GF-D8 (cell line): Measurements from ENCODE around the gene ANKRD44.
A peak's percentile ranks its signal among the peaks of the same experiment; 100 is the strongest.
"Not testable (repeated sequence)": the region's sequence is repeated elsewhere in the genome, so short reads cannot be mapped to it uniquely, and the experiment has no call there.

Experiments used
- DNase-seq: peaks from one replicate; lab custom pipeline; 2025; lab: John Stamatoyannopoulos, UW

Gene ANKRD44

DNA sequence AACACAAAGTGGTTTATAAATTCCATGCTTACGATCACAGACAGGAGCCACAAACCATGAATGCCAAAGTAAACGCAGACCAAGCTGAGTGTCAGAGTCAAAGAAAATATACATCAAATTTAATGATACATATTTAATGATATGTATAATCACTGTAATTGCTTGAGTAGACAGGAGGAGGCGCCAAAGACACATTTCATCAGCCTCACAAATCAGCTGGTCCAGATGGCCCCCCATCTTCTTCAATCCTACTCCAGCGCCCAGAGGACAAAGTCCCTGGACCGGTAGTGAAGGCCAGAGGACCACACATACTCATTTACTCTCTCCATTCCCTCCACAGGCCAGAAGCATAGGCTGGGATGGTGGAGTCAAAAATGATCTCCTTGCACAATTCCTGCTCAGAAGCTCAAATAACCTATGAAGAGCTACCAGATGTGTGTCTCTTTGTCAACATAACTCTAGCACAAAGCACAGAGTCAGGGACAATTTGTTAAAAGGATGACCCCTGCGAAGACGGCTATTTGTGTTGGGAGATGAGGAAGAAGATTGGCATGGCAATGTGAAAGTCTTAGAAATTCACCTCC lies 234.7 kb downstream of the ANKRD44 start:
- no peak for DNase-seq

DNA sequence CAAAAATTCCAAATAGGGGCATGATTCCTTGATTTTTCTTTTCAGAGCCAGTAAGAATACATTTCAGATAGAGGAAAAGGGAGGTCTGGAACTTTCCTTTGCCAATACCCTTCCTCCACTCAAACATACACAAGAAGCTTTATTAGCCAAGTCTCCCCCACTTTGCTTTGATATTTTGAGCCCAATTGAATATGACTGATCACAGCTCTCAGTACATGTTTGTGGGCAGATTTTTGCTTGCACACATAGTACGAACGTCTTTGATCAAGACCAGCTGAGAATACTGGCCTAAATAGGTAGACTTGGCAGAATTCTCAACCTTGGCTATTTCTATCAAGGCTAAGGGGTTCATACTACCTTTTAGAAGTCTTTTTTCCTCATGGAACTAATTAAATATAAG lies 235.3 kb downstream of the ANKRD44 start:
- DNase-seq: no peak

DNA sequence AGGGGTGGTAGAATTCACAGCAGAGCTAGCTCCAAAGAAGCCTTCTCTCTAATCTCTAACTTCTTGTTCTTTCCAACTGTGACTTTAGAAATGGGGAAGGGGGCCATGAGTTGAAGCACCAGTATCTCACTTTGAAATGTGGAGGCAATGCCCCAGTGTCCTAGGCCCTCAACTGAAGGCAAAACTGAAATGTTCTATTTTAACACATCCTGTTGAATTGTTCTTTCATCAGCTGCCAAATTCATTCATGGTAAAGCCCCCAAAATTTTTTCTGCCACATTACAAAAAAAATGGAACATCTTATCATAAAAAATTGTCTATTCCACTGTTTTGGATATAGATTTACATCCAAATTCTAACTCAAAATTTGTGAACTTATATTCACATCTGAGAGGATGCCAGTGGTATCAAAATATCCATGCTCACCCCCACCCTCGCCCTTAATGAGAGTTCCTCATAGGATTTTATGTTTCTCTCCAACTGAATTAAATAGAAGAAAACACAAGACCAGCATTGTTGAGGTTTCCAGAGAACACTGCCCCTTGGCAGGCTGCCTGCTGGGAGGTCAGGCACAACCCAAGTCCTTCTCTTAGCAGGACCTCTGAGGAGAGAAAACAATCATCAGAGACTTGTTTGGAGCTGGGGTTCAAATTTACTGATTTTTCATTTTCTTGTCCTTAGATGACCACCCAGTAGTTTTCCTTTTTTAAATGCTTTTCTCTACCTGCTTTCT lies 236.7 kb downstream of the ANKRD44 start:
- no peak for DNase-seq

DNA sequence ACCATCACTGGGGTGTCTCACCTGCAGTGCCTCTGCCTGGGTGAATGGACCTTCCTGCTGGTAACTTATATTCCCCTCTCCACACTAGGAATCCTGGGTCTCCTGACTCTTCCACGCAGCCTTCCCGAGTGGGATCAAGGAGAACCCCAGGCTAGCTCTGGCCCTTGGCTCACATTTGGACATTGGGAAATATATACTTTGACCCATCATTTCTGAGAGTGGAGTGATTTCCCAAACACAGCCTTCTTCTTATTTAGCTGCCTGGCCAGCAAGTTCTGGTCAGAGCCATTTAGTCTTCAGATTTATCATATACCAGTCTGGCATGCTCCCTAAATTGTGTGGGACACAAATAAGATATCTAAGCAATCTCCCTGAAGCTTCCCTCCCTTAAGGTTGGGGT lies 237.3 kb downstream of the ANKRD44 start:
- no peak for DNase-seq

- no peak for DNase-seq
Observed at GRCh38 chr2:197072533-197072932, 238.0 kb downstream of the ANKRD44 start.

GRCh38 chr2:197071790-197072436 lies 238.7 kb downstream of the ANKRD44 start:
- DNase-seq: no peak

- no peak for DNase-seq
Observed at GRCh38 chr2:197071213-197071612, 239.4 kb downstream of the ANKRD44 start.

DNA sequence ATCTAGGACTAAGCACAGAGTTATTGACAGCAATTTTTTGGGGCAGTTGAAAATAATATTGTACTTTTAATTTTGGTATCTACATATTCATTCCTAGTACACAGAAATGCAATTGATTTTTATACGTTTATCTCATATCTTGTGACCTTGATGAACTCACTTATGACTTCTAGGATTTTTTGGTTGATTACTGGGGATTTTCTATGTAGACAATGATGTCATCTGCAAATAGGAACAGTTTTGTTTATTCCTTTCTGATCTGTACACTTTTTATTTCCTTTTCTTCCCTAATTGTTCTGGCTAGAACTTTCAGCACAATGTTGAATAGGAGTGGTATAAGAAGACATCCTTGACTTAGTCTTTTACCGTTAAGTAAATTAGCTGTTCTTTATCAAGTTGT lies 240.6 kb downstream of the ANKRD44 start:
- no peak for DNase-seq

DNA sequence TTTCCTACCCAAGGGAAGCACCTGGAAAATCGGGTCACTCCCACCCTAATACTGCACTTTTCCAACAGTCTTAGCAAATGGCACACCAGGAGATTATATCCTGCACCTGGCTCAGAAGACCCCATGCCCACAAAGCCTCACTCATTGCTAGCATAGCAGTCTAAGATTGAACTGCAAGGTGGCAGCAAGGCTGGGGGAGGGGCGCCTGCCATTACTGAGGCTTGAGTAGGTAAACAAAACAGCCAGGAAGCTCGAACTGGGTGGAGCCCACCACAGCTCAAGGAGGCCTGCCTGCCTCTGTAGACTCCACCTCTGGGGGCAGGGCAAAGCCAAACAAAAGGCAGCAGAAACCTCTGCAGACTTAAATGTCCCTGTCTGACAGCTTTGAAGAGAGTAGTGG lies 248.0 kb downstream of the ANKRD44 start:
- not testable (repeated sequence) for DNase-seq

- DNase-seq: no peak
Observed at GRCh38 chr2:197059477-197059876, 251.1 kb downstream of the ANKRD44 start.

DNA sequence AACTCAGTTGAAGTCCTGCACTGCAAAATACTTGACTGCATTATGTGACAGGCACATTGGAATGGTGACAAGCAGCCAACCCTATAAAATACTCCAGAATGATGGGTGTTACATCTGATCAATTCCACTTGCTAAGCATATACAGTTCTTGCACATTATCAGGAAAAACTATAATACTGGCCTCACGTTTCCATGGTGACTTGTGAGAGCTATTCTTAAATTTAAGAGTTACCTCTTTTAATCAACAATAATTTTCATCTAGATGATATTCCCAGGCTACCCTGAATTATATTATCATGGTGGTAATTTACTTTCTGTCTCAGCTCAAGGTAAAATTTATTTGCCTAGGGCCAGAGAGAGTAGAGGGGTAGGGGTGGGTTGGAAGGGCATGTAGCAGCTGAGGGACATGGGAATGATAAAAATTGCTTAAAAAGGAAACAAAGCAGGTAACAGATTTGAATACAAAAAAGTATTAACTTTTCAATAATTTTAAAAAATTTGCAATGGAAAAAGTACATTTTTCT lies 251.7 kb downstream of the ANKRD44 start:
- DNase-seq: no peak

GRCh38 chr2:197057959-197058358 lies 252.6 kb downstream of the ANKRD44 start:
- DNase-seq: no peak

GRCh38 chr2:197055045-197055444 lies 255.5 kb downstream of the ANKRD44 start:
- DNase-seq: no peak

GRCh38 chr2:197054437-197054836 lies 256.1 kb downstream of the ANKRD44 start:
- DNase-seq: no peak

GRCh38 chr2:197052356-197052755 lies 258.2 kb downstream of the ANKRD44 start:
- DNase-seq: peak; percentile 63

DNA sequence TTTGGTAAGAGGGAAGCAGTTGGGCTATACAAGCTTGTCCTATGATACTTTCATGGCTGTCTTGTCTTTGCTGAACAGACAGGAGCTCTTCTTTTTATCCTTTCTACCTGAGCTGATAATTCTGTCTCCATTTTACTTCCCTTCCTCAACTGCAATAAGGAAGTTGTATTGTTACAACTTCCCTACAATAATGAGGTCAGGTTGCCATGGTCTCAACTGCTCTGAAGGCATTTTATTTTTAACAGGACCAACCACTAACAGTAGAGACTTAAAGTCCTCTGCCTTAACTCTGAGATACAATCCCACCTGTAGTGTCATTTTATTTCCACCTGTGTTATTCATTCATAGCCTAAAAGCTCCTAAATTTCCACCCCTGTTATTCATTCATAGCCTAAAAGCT lies 265.5 kb downstream of the ANKRD44 start:
- peak; percentile 51 for DNase-seq

GRCh38 chr2:197042739-197043196 lies 267.8 kb downstream of the ANKRD44 start:
- DNase-seq: no peak

GRCh38 chr2:197037863-197038398 lies 272.6 kb downstream of the ANKRD44 start:
- DNase-seq: no peak

DNA sequence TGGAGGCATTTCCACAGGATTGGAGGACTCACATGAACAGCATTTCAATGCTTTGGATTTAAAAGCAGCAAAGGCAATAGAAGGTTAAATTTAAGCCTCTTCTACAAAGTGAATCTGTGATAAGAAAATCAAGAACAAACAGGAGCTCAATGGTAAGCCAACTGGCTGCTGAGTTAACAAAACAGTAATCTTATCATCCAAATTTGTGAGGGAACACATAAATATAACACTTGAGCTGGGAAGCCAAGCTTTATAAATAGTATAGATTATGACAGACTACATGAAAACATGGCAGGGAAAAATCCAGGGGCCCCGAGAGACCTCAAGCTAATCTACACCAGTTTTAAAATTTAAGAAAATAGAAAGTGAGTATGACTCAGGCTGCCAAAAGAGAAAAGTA lies 275.6 kb downstream of the ANKRD44 start:
- DNase-seq: no peak

GRCh38 chr2:197034292-197034691 lies 276.3 kb downstream of the ANKRD44 start:
- DNase-seq: no peak

GRCh38 chr2:197033222-197033621 lies 277.4 kb downstream of the ANKRD44 start:
- DNase-seq: no peak

DNA sequence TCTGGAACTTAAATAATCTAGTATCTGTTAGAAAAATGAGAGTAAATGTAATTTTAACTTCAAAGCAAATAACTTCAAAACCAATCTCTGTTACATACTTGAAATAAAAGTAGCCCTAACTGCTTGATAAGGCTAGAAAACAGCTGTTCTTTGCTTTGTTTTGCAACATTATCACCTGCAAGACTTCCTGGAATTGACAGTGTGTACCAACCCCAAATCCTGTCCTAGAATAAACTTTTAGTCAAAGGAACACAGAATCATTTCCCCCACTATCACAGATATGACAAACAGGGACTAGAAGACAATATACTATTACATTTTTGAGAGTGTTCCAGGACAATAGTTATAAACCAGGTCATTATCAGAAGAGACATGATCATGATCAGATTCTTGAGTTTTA lies 278.8 kb downstream of the ANKRD44 start:
- DNase-seq: no peak

GRCh38 chr2:197030090-197030489 lies 280.5 kb downstream of the ANKRD44 start:
- DNase-seq: no peak
